HG03558 (cell line): ENCODE measurements around the gene IP6K1.
"Not testable (repeated sequence)": the region's sequence is repeated elsewhere in the genome, so short reads cannot be mapped to it uniquely, and the experiment has no call there.

Experiments
- ATAC-seq: cut with Tn5 transposase; IDR thresholded peaks from one replicate; pipeline ENCODE4 v1.9.1; 2021; ENCODE audit warnings: moderate number of reproducible peaks; ENCODE audit not compliant: unreplicated experiment; ENCODE audit errors: extremely low read depth

The IP6K1 gene

GRCh38 chr3:49772703-49773102, 13.6 kb downstream of the IP6K1 start:
- no peak for ATAC-seq

- ATAC-seq: no peak
Measured at GRCh38 chr3:49771340-49771938, 14.9 kb downstream of the IP6K1 start.

GRCh38 chr3:49769926-49770325, 16.4 kb downstream of the IP6K1 start:
- ATAC-seq: no peak

- no peak for ATAC-seq
Measured at GRCh38 chr3:49769286-49769915, 16.9 kb downstream of the IP6K1 start.

GRCh38 chr3:49763981-49764380, 22.4 kb downstream of the IP6K1 start:
- ATAC-seq: no peak

GRCh38 chr3:49761661-49762060, 24.7 kb downstream of the IP6K1 start:
- ATAC-seq: no peak

GRCh38 chr3:49759226-49759625, 27.1 kb downstream of the IP6K1 start:
- ATAC-seq: no peak

- ATAC-seq: no peak
Measured at GRCh38 chr3:49757197-49757596, 29.1 kb downstream of the IP6K1 start.

- ATAC-seq: no peak
Measured at GRCh38 chr3:49756036-49756435, 30.3 kb downstream of the IP6K1 start.

GRCh38 chr3:49754536-49754935, 31.8 kb downstream of the IP6K1 start:
- no peak for ATAC-seq

- no peak for ATAC-seq
Measured at GRCh38 chr3:49751501-49751900, 34.8 kb downstream of the IP6K1 start.

- ATAC-seq: no peak
Measured at GRCh38 chr3:49750056-49750455, 36.3 kb downstream of the IP6K1 start.

- not testable (repeated sequence) for ATAC-seq
Measured at GRCh38 chr3:49748874-49749273, 37.5 kb downstream of the IP6K1 start.

- ATAC-seq: no peak
Measured at GRCh38 chr3:49747792-49748480, 38.4 kb downstream of the IP6K1 start.

GRCh38 chr3:49745986-49746385, 40.4 kb downstream of the IP6K1 start:
- ATAC-seq: no peak

GRCh38 chr3:49740427-49740826, 45.9 kb downstream of the IP6K1 start:
- no peak for ATAC-seq

GRCh38 chr3:49738067-49738713, 48.2 kb downstream of the IP6K1 start:
- no peak for ATAC-seq

- no peak for ATAC-seq
Measured at GRCh38 chr3:49734752-49735151, 51.6 kb downstream of the IP6K1 start.

- no peak for ATAC-seq
Measured at GRCh38 chr3:49733551-49733950, 52.8 kb downstream of the IP6K1 start.

- ATAC-seq: no peak
Measured at GRCh38 chr3:49732597-49732996, 53.7 kb downstream of the IP6K1 start.

GRCh38 chr3:49729966-49730609, 56.3 kb downstream of the IP6K1 start:
- ATAC-seq: no peak
